ENCODE data around the gene TMEM128.

DNA sequence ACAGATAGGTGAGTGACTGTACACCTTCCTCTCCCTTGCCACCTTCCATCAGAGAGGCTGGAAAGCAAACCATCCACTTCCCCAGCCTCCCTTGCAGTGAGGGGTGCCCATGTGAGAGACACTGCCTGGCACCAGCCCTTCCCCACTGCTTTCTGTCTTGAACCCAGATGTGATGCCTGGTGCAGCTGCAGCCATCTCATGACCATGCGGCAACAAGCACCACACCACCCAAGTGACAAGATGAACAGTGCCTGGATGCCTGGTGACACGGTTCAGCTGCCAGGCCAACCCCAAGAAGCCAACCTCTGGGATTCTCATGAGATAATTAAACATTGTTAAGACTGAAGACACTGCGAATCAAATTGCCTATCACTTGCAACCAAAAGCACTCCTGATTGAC, 52.7 kb downstream of the TMEM128 start:
- no peak for TF ChIP-seq RAD21 (IDR thresholded peaks at IDR 0.05; ENCODE audit: low read length)
- no peak for TF ChIP-seq SMC3 (IDR thresholded peaks at IDR 0.05; ENCODE audit: low read depth, low read length)
- no peak for TF ChIP-seq CTCF (IDR thresholded peaks at IDR 0.05)
- no peak for TF ChIP-seq GABPA (IDR thresholded peaks at IDR 0.05; ENCODE audit: low read depth)
- TF ChIP-seq RCOR1 (IDR thresholded peaks at IDR 0.05; ENCODE audit: low read length), result no peak
- TF ChIP-seq EZH2phosphoT487 (IDR thresholded peaks at IDR 0.05; ENCODE audit: borderline replicate concordance, low read depth), result no peak
- TF ChIP-seq MAX (IDR thresholded peaks at IDR 0.05; ENCODE audit: low read depth), result no peak

All from SK-N-SH (cell line).